K562 (cell line): ENCODE data around the gene KCNC4. TPM values are rescaled to one million over a fixed set of nuclear protein-coding genes. Genes with fewer than 3 reads are reported as not detected.

Source experiments
- ATAC-seq: fragments of 200-7000 bp; cut with Tn5 transposase; 3 replicates; pipeline ENCODE4 v1.9.1; 2020; ENCODE audit warnings: moderate library complexity
- BruUV-seq: library from RNA; stranded (reverse); fragments of 400-500 nt; replicated peaks from 2 replicates; lab custom pipeline; 2021; lab: Mats Ljungman, UMichigan
- CTCF ChIA-PET: fragments of 300-600 bp; formaldehyde crosslinking; extraction: SDS; loops from one replicate; lab custom pipeline; 2021; ENCODE audit warnings: low intra/inter-chr PET ratio; lab: Yijun Ruan, JAX
- POLR2A ChIA-PET: fragments of 300-600, 350-650 bp; sonication (Branson Sonifier 250); formaldehyde crosslinking; extraction: SDS; loops from one replicate; lab custom pipeline; 2021; ENCODE audit warnings: antibody characterized with exemption, inconsistent platforms; lab: Yijun Ruan, JAX
- DNase-seq, 4 experiments: peaks; one replicate each; pipeline versions ENCODE4 v3.0.0 to v3.0.0-alpha.2; 2011 to 2018; ENCODE audit warnings: low spot score in 3 of 4, mixed read lengths in 3 of 4; ENCODE audit errors: extremely low read depth in 1 of 4
- FAIRE-seq: peaks from 2 replicates; lab custom pipeline; 2011; peaks lifted over from hg19 to GRCh38; lab: Jason Lieb, UNC
- H2AFZ ChIP-seq: 2 replicates; pipeline ENCODE4 v1.6.0; 2011; ENCODE audit warnings: low read depth, low read length, control low read depth, inconsistent platforms
- H3K27ac ChIP-seq: fragments of 200-600 bp; 3 replicates; pipeline ENCODE4 v1.8.0; 2011; ENCODE audit warnings: low read depth, mild to moderate bottlenecking, control low read depth, inconsistent platforms, low read length, moderate library complexity, mixed read lengths; ENCODE audit errors: extremely low read depth
- H3K27me3 ChIP-seq, 2 experiments: fragments of 300-600 bp in 1 of 2; 2 replicates in 1 of 2; 3 replicates in 1 of 2; pipeline versions ENCODE4 v1.6.0 to v1.8.0; 2011; ENCODE audit warnings: inconsistent platforms in 2 of 2, low read length in 2 of 2, mild to moderate bottlenecking in 1 of 2, mixed read lengths in 1 of 2, moderate library complexity in 1 of 2; ENCODE audit not compliant: control insufficient read depth in 2 of 2, insufficient read depth in 2 of 2
- H3K36me3 ChIP-seq: fragments of 300-600 bp; 3 replicates; pipeline ENCODE4 v1.8.0; 2011; ENCODE audit warnings: mild to moderate bottlenecking, low read length, inconsistent platforms; ENCODE audit not compliant: control insufficient read depth, insufficient read depth
- H3K4me1 ChIP-seq, 2 experiments: fragments of 200-600 bp in 1 of 2; replicated peaks in 1 of 2; 2 replicates in 1 of 2; 3 replicates in 1 of 2; pipeline versions ENCODE4 v1.5.1 to v1.8.0; 2011; ENCODE audit warnings: inconsistent platforms in 2 of 2, low read length in 2 of 2, mild to moderate bottlenecking in 1 of 2, mixed read lengths in 1 of 2, moderate library complexity in 1 of 2; ENCODE audit not compliant: control insufficient read depth in 2 of 2, insufficient read depth in 2 of 2
- H3K4me2 ChIP-seq: 2 replicates; pipeline ENCODE4 v1.6.1; 2011; ENCODE audit warnings: low read length, control low read depth, inconsistent platforms, mixed read lengths; ENCODE audit not compliant: insufficient read depth
- H3K4me3 ChIP-seq: fragments of 200-600 bp; sonication (generic), shearing (Covaris generic); 2 replicates; pipeline ENCODE4 v1.5.1; 2016; ENCODE audit warnings: control low read depth, inconsistent platforms
- H3K79me2 ChIP-seq: fragments of 200-600 bp; 3 replicates; pipeline ENCODE4 v1.8.0; 2011; ENCODE audit warnings: low read length, inconsistent platforms; ENCODE audit not compliant: control insufficient read depth, insufficient read depth
- H3K9ac ChIP-seq, 2 experiments: 2 replicates each; pipeline versions ENCODE4 v1.6.0 to v1.6.1; 2011; ENCODE audit warnings: low read depth in 2 of 2, low read length in 2 of 2, control low read depth in 1 of 2, inconsistent platforms in 1 of 2, mild to moderate bottlenecking in 1 of 2, mixed read lengths in 1 of 2; ENCODE audit not compliant: insufficient read depth in 1 of 2
- H3K9me1 ChIP-seq: one replicate; pipeline ENCODE4 v1.6.0; 2011; ENCODE audit warnings: inconsistent platforms, mild to moderate bottlenecking, low read length, moderate library complexity; ENCODE audit not compliant: control insufficient read depth, insufficient read depth
- H3K9me3 ChIP-seq: replicated peaks from 2 replicates; pipeline ENCODE4 v1.5.1; 2011; ENCODE audit warnings: low read depth, low read length, inconsistent platforms; ENCODE audit not compliant: control insufficient read depth, insufficient read depth
- H4K20me1 ChIP-seq: replicated peaks from 2 replicates; pipeline ENCODE4 v1.6.1; 2011; ENCODE audit warnings: low read length, inconsistent platforms, mixed read lengths; ENCODE audit not compliant: control insufficient read depth, insufficient read depth
- ATF3 ChIP-seq, 2 experiments: fragments of 450-650 bp in 1 of 2; sonication (generic) in 1 of 2; formaldehyde crosslinking in 1 of 2; IDR thresholded peaks in 1 of 2; conservative IDR thresholded peaks in 1 of 2; 2 replicates each; pipeline versions ENCODE4 v1.6.1 to v1.8.1; 2016 to 2023; ENCODE audit warnings: mild to moderate bottlenecking in 2 of 2, moderate library complexity in 2 of 2, inconsistent platforms in 1 of 2, missing genetic modification reagents in 1 of 2
- BRCA1 ChIP-seq, 2 experiments: fragments of 450-650 bp in 1 of 2; sonication (generic) in 1 of 2; formaldehyde crosslinking in 1 of 2; IDR thresholded peaks; 2 replicates each; pipeline versions ENCODE4 v1.5.0 to v1.6.1; 2017 to 2020; ENCODE audit warnings: mild to moderate bottlenecking in 1 of 2, missing genetic modification reagents in 1 of 2
- C11orf30 ChIP-seq: fragments of 450-650 bp; IDR thresholded peaks from 2 replicates; pipeline ENCODE4 v1.6.1; 2016; ENCODE audit warnings: low read depth, mild to moderate bottlenecking
- CCAR2 ChIP-seq: fragments of 200-400 bp; formaldehyde crosslinking; IDR thresholded peaks from 2 replicates; pipeline ENCODE4 v1.6.1; 2017; ENCODE audit warnings: mild to moderate bottlenecking, low read depth, low read length
- GATAD2B ChIP-seq: fragments of 450-650 bp; IDR thresholded peaks from 2 replicates; pipeline ENCODE4 v1.6.1; 2017; ENCODE audit warnings: mild to moderate bottlenecking, borderline replicate concordance
- ILK ChIP-seq: fragments of 450-650 bp; IDR thresholded peaks from 2 replicates; pipeline ENCODE4 v1.6.1; 2016; ENCODE audit warnings: missing genetic modification characterization, low read depth, mild to moderate bottlenecking, missing compliant biosample characterization, moderate library complexity, borderline replicate concordance
- JUND ChIP-seq, 2 experiments: IDR thresholded peaks; 2 replicates in 1 of 2; 3 replicates in 1 of 2; pipeline ENCODE4 v1.6.1; 2011; ENCODE audit warnings: borderline replicate concordance in 2 of 2, low read depth in 2 of 2, low read length in 2 of 2, improper control_type of control experiment in 1 of 2, missing biosample characterization in 1 of 2, missing genetic modification characterization in 1 of 2, missing genetic modification reagents in 1 of 2
- LCOR ChIP-seq: sonication (generic); formaldehyde crosslinking; IDR thresholded peaks from 2 replicates; pipeline ENCODE4 v1.8.0; 2022; ENCODE audit warnings: mild to moderate bottlenecking, missing genetic modification reagents
- POLR3A ChIP-seq: IDR thresholded peaks from 2 replicates; pipeline ENCODE4 v1.6.1; 2011; ENCODE audit warnings: borderline replicate concordance, mild to moderate bottlenecking, moderate library complexity; ENCODE audit not compliant: insufficient read length, insufficient read depth; ENCODE audit errors: extremely low read depth
- PREB ChIP-seq: sonication (generic); formaldehyde crosslinking; IDR thresholded peaks from 2 replicates; pipeline ENCODE4 v1.8.1; 2023; ENCODE audit warnings: mild to moderate bottlenecking, missing genetic modification reagents
- SMARCE1 ChIP-seq: fragments of 450-650 bp; IDR thresholded peaks from 2 replicates; pipeline ENCODE4 v1.7.1; 2016; ENCODE audit warnings: mild to moderate bottlenecking
- SPI1 ChIP-seq: IDR thresholded peaks from 2 replicates; pipeline ENCODE4 v1.6.1; 2011; ENCODE audit warnings: low read depth, low read length, control low read depth, borderline replicate concordance
- ZBTB26 ChIP-seq: fragments of 450-650 bp; formaldehyde crosslinking; IDR thresholded peaks from 2 replicates; pipeline ENCODE4 v1.4.0; 2022; ENCODE audit warnings: missing genetic modification characterization
- ZC3H11A ChIP-seq: IDR thresholded peaks from 2 replicates; pipeline ENCODE4 v1.6.1; 2012; ENCODE audit warnings: low read depth, low read length, improper control_type of control experiment
- ZNF12 ChIP-seq: sonication (generic); formaldehyde crosslinking; IDR thresholded peaks from 2 replicates; pipeline ENCODE4 v1.4.0; 2020; ENCODE audit warnings: mild to moderate bottlenecking, missing genetic modification reagents
- ZNF212 ChIP-seq: fragments of 450-650 bp; formaldehyde crosslinking; IDR thresholded peaks from 2 replicates; pipeline ENCODE4 v1.4.0; 2020; ENCODE audit warnings: mild to moderate bottlenecking
- ZNF239 ChIP-seq: fragments of 250-450 bp; sonication (Bioruptor Pico); IDR thresholded peaks from 2 replicates; pipeline ENCODE4 v1.4.0; 2020; ENCODE audit warnings: mild to moderate bottlenecking
- ZNF79 ChIP-seq: fragments of 250-450 bp; sonication (Bioruptor Pico); IDR thresholded peaks from 2 replicates; pipeline ENCODE4 v1.4.0; 2020; ENCODE audit warnings: low read depth, mild to moderate bottlenecking, moderate library complexity
- WGBS: fragments of 100-300 bp; shearing (Covaris generic); methylation state at CpG from one replicate; pipeline ENCODE4 v1.1.6; 2016; ENCODE audit warnings: low coverage, mixed read lengths; ENCODE audit not compliant: insufficient coverage; ENCODE audit errors: missing lambda C conversion rate; 5-methylcytosine and 5-hydroxymethylcytosine counted together
- in situ Hi-C: fragments of 300-500 bp; cut with MboI; formaldehyde crosslinking; loops from 4 replicates; pipeline ENCODE4 v1.15.0; 2018; ENCODE audit warnings: inconsistent platforms, mixed read lengths
- intact Hi-C: fragments of 100-400 bp; cut with micrococcal nuclease; formaldehyde crosslinking; loops from 2 replicates; pipeline ENCODE4 v1.14.2; 2022
- polyA plus RNA-seq, 8 experiments: library from polyadenylated mRNA; depleted of rRNA in 4 of 8; stranded (reverse) in 5 of 8; unstranded in 3 of 8; fragments of >200 nt; fragmentation: Nextera tagmentation in 2 of 8; fragmentation: Illumina TruSeq in 1 of 8; extraction: Ambion mirVana in 2 of 8; extraction: Trizol in 1 of 8; gene quantifications; 2 replicates each; pipeline versions ENCODE4 v1.2.1 to v1.2.3, GENCODE V29; 2011 to 2014; ENCODE audit warnings: inconsistent platforms in 1 of 8, missing spikeins in 1 of 8
- total RNA-seq, 7 experiments: library from RNA; depleted of rRNA in 6 of 7; stranded (reverse); fragments of >200 nt in 6 of 7; fragmentation: Illumina TruSeq in 2 of 7; extraction: Trizol in 2 of 7; gene quantifications; 2 replicates each; pipeline versions ENCODE4 v1.2.1 to v1.2.3, GENCODE V29; 2011 to 2021; ENCODE audit warnings: low replicate concordance in 1 of 7

The KCNC4 gene
- total and polyA plus RNA-seq, 9 of the 15 experiments (the other 6 are each of a cell fraction or from before 2014, with no cell fraction given), result 0.07 to 1.8 (median 0.73) TPM

- Histone ChIP-seq H4K20me1 (peaks cover 26% of the 10 kb centered on the region), H3K27ac (no peak overlapping the region), H3K4me3 (no peak overlapping the region), H3K27me3 (peaks cover 33 to 97% of the 10 kb centered on the region in 2 experiments), H3K4me2 (no peak overlapping the region), H3K4me1 (peaks cover 6% of the 10 kb centered on the region in 2 experiments), H2AFZ (no peak overlapping the region), H3K36me3 (no peaks in the 10 kb centered on the region), H3K9ac (no peak overlapping the region), H3K79me2 (no peaks in the 10 kb centered on the region), H3K9me1 (no peaks in the 10 kb centered on the region), H3K9me3 (no peaks in the 10 kb centered on the region)
- intact Hi-C loops, result no loop called here
- ChIA-PET CTCF (no interaction called here), POLR2A (interaction anchor here (1.5 kb wide), 1 partner anchor 15 kb away, joined by 4 read pairs; no protein-coding TSS in a partner anchor)
- in situ Hi-C loops, result no loop called here
- WGBS, result under 1% methylated on average over 10 of the region's 11 CpGs
- no peak for DNase-seq
- no peak for FAIRE-seq
- no peak for ATAC-seq
- no TSS peak for BruUV-seq
- TF ChIP-seq ILK (tag) (no peak), ZC3H11A (no peak), ZBTB26 (no peak), SPI1 (no peak), ZNF239 (CRISPR knock-in tag) (no peak), PREB (no peak), ZNF212 (CRISPR knock-in tag) (no peak), CCAR2 (no peak), ATF3 (IDR thresholded peaks at IDR 0.05) (no peak), ATF3 (CRISPR knock-in tag; conservative IDR thresholded peaks at IDR 0.05) (no peak), JUND (IDR thresholded peaks at IDR 0.05; ENCODE audit: borderline replicate concordance, low read depth, low read length) (no peak), JUND (tag; IDR thresholded peaks at IDR 0.05; ENCODE audit: borderline replicate concordance, low read depth, low read length) (no peak), POLR3A (no peak), SMARCE1 (no peak), C11orf30 (no peak), ZNF79 (CRISPR knock-in tag) (no peak), LCOR (CRISPR knock-in tag) (no peak), ZNF12 (CRISPR knock-in tag) (no peak), GATAD2B (no peak), BRCA1 (IDR thresholded peaks at IDR 0.05) (no peak), BRCA1 (CRISPR knock-in tag; IDR thresholded peaks at IDR 0.05) (no peak)
Observed at GRCh38 chr1:110230381-110231199, 20.5 kb downstream of the KCNC4 start.
